Gastroesophageal sphincter (tissue), 3 donors: ENCODE data around the gene RANGRF.

ENCODE experiments used
- CTCF ChIP-seq, 4 experiments: fragments of 200-600 bp in 2 of 4; fragments of 450-650 bp in 2 of 4; sonication (generic) in 1 of 4; IDR thresholded peaks; one replicate each; pipeline ENCODE4 v1.5.1; 2017 to 2019; ENCODE audit warnings: antibody characterized with exemption in 4 of 4, mild to moderate bottlenecking in 2 of 4, moderate library complexity in 2 of 4
- EP300 ChIP-seq: sonication (generic); formaldehyde crosslinking; IDR thresholded peaks from one replicate; pipeline ENCODE4 v1.6.1; 2017; ENCODE audit warnings: antibody characterized with exemption, mild to moderate bottlenecking
- POLR2A ChIP-seq, 2 donors: fragments of 450-650 bp; IDR thresholded peaks; one replicate each; pipeline ENCODE4 v1.6.1; 2017; ENCODE audit warnings: antibody characterized with exemption in 2 of 2, mild to moderate bottlenecking in 2 of 2, moderate library complexity in 1 of 2

- no peak for TF ChIP-seq POLR2A (IDR thresholded peaks at IDR 0.05)
- peak in 3 of 4 experiments; percentile 81 to 86 (median 84) for TF ChIP-seq CTCF (IDR thresholded peaks at IDR 0.05)
- no peak for TF ChIP-seq EP300
Observed at GRCh38 chr17:8300627-8301242, 12.3 kb downstream of the RANGRF start.
